Measurements from ENCODE around the gene TRAPPC10.

- TF ChIP-seq PKNOX1 (IDR thresholded peaks at IDR 0.05) (no peak), CTCF (IDR thresholded peaks at IDR 0.05 in 2 of 3, conservative IDR thresholded peaks at IDR 0.05 in 1 of 3; ENCODE audit: insufficient read depth in 2 of 3, low read depth in 1 of 3, low read length in 3 of 3) (no peak)
Measured at GRCh38 chr21:43971201-43971991, 40.7 kb upstream of the TRAPPC10 start.

Data from K562 (cell line).